ENCODE data around the gene STXBP3.

DNA sequence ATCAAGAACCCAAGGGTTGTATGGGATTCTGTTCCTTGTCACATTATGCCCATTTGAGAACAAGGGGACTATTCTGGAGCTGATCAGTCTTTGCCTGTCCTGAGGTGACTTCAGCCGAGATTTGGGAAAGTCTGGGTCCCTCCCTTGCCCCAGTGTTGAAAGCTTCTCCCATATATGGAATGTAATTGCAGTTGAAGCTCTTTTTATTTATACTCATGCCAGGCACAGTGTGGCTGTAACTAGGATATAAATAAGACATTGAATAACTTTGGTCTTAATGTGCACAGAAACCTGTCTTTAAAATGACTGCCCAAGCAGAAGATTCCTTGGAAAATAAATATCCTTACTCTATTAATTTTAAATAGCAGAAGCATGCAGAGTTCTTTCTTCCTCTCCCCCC lies 95.2 kb downstream of the STXBP3 start:
- TF ChIP-seq EZH2 (IDR thresholded peaks at IDR 0.05; ENCODE audit: low read length, missing control alignments) = no peak
- TF ChIP-seq, protein P1, sequence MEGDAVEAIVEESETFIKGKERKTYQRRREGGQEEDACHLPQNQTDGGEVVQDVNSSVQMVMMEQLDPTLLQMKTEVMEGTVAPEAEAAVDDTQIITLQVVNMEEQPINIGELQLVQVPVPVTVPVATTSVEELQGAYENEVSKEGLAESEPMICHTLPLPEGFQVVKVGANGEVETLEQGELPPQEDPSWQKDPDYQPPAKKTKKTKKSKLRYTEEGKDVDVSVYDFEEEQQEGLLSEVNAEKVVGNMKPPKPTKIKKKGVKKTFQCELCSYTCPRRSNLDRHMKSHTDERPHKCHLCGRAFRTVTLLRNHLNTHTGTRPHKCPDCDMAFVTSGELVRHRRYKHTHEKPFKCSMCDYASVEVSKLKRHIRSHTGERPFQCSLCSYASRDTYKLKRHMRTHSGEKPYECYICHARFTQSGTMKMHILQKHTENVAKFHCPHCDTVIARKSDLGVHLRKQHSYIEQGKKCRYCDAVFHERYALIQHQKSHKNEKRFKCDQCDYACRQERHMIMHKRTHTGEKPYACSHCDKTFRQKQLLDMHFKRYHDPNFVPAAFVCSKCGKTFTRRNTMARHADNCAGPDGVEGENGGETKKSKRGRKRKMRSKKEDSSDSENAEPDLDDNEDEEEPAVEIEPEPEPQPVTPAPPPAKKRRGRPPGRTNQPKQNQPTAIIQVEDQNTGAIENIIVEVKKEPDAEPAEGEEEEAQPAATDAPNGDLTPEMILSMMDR (conservative IDR thresholded peaks at IDR 0.05 in 1 of 2, IDR thresholded peaks at IDR 0.05 in 1 of 2; ENCODE audit: low read depth in 1 of 2, low read length in 2 of 2) = no peak
